Natural killer cell (primary cell): ENCODE data around the gene OSR1. TPM values are rescaled to one million over a fixed set of nuclear protein-coding genes. Genes with fewer than 3 reads are reported as not detected.

Source experiments
- ATAC-seq, 3 donors: fragments of 150-1000 bp in 2 of 3; fragments of 200-7000 bp in 1 of 3; cut with Tn5 transposase; 1 replicate in 1 of 3; 2 replicates in 2 of 3; pipeline ENCODE4 v1.10.0; 2021; ENCODE audit warnings: mild to moderate bottlenecking in 2 of 3, moderate library complexity in 2 of 3
- DNase-seq, 2 donors: peaks; one replicate each; pipeline versions ENCODE4 v3.0.0 to v3.0.0-alpha.2; 2013 to 2021; ENCODE audit warnings: mixed read lengths in 1 of 2
- H3K27ac ChIP-seq: one replicate; pipeline ENCODE4 v1.5.1; 2013; ENCODE audit warnings: mild to moderate bottlenecking, low read length
- H3K27me3 ChIP-seq: one replicate; pipeline ENCODE4 v1.6.1; 2013; ENCODE audit warnings: low read length; ENCODE audit not compliant: control insufficient read depth, insufficient read depth
- H3K36me3 ChIP-seq: one replicate; pipeline ENCODE4 v1.6.1; 2013; ENCODE audit warnings: low read length; ENCODE audit not compliant: control insufficient read depth, insufficient read depth
- H3K4me1 ChIP-seq: one replicate; pipeline ENCODE4 v1.6.1; 2013; ENCODE audit warnings: low read length; ENCODE audit not compliant: control insufficient read depth, insufficient read depth
- H3K4me3 ChIP-seq: one replicate; pipeline ENCODE4 v1.5.1; 2013; ENCODE audit warnings: low read length
- H3K9me3 ChIP-seq: one replicate; pipeline ENCODE4 v1.6.1; 2013; ENCODE audit warnings: low read length; ENCODE audit not compliant: control insufficient read depth, insufficient read depth
- H3K27ac Mint-ChIP-seq, 2 donors: one replicate each; pipeline ENCODE4 v1.8.0; 2022; ENCODE audit warnings: mild to moderate bottlenecking in 2 of 2, mixed read lengths in 2 of 2, moderate library complexity in 1 of 2
- H3K27me3 Mint-ChIP-seq, 2 donors: one replicate each; pipeline ENCODE4 v1.8.0; 2022; ENCODE audit warnings: low read depth in 2 of 2, mixed read lengths in 2 of 2
- H3K36me3 Mint-ChIP-seq: one replicate; pipeline ENCODE4 v1.8.0; 2022; ENCODE audit warnings: mixed read lengths
- H3K4me1 Mint-ChIP-seq, 2 donors: one replicate each; pipeline ENCODE4 v1.8.0; 2022; ENCODE audit warnings: mixed read lengths in 2 of 2
- H3K4me3 Mint-ChIP-seq: one replicate; pipeline ENCODE4 v1.8.0; 2022; ENCODE audit warnings: mild to moderate bottlenecking, moderate library complexity, mixed read lengths
- H3K9me3 Mint-ChIP-seq, 2 donors: one replicate each; pipeline ENCODE4 v1.8.0; 2022; ENCODE audit warnings: mixed read lengths in 2 of 2
- WGBS: methylation state at CpG from one replicate; pipeline ENCODE4 v1.1.7; 2013; ENCODE audit warnings: missing lambda C conversion rate; ENCODE audit not compliant: insufficient coverage; 5-methylcytosine and 5-hydroxymethylcytosine counted together
- intact Hi-C: fragments of 100-400 bp; cut with micrococcal nuclease; formaldehyde crosslinking; loops from one replicate; pipeline ENCODE4 v1.14.2; 2022
- total RNA-seq, 4 donors: library from RNA; stranded (reverse); fragments of 120-200 nt in 1 of 4; gene quantifications; one replicate each; pipeline versions ENCODE4 v1.2.3 to v1.2.4, GENCODE V29; 2013 to 2022
- TF ChIP-seq, protein P1 (sequence below): fragments of 200-600 bp; IDR thresholded peaks from one replicate; pipeline ENCODE4 v1.8.0; 2022; ENCODE audit warnings: antibody characterized with exemption

Gene OSR1
- total RNA-seq, 3 donors from 2014 or later (not counting 1 experiment from before 2014, with no cell fraction given) = not detected

DNA sequence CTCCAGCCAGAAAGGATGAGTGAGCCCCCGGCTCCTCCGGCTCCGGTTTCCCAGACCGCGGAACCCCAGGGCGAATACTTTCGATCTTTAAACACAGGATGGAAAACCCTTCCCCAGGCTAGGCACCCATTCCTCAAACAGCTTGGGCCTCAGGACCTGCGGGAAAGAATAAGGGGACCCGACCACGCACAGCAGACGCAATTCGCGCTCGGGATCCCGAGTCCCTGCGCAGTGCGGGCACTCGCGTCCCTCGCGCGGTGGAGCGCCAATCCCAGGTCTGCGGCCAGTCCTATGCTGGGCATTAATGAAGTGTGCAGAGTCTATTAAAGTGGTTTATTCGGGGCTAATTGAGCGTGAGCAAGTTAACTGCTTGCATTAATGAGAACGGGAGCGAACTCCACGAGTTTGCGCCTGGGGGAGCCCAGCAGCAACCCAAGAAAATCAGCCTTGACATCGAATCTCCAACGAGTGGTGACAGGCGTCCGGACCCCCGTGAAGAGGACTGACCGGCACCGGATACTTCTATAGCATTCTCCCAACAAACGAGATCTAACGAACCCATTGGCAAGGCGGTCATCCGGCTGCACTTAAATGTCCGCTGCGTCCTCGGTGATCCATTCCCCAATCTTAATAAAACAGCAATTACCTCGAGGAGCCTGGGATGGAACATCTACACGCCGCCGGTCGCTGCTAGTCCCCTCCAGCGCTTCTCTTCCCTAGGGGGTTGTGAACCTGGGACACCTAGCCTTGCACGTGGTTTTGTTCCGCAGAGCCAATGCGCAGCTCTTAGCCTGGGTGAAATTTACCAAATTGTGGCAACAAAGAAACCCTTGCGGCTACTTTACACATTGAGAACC lies 1.6 kb downstream of the OSR1 start:
- TF ChIP-seq, protein P1, sequence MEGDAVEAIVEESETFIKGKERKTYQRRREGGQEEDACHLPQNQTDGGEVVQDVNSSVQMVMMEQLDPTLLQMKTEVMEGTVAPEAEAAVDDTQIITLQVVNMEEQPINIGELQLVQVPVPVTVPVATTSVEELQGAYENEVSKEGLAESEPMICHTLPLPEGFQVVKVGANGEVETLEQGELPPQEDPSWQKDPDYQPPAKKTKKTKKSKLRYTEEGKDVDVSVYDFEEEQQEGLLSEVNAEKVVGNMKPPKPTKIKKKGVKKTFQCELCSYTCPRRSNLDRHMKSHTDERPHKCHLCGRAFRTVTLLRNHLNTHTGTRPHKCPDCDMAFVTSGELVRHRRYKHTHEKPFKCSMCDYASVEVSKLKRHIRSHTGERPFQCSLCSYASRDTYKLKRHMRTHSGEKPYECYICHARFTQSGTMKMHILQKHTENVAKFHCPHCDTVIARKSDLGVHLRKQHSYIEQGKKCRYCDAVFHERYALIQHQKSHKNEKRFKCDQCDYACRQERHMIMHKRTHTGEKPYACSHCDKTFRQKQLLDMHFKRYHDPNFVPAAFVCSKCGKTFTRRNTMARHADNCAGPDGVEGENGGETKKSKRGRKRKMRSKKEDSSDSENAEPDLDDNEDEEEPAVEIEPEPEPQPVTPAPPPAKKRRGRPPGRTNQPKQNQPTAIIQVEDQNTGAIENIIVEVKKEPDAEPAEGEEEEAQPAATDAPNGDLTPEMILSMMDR = no peak
- Histone ChIP-seq H3K27me3 (peaks cover 92% of the 10 kb centered on the region), H3K9me3 (no peaks in the 10 kb centered on the region), H3K4me3 (no peak overlapping the region), H3K36me3 (no peaks in the 10 kb centered on the region), H3K4me1 (peaks cover 47% of the 10 kb centered on the region), H3K27ac (no peak overlapping the region)
- Mint-ChIP-seq H3K9me3 (no peaks in the 10 kb centered on the region), H3K4me1 (peaks cover 23 to 37% of the 10 kb centered on the region in 2 donors), H3K36me3 (no peaks in the 10 kb centered on the region), H3K27ac (no peak overlapping the region), H3K4me3 (peak overlapping the region; percentile 37), H3K27me3 (peaks cover 73 to 74% of the 10 kb centered on the region in 2 donors)
- no peak for ATAC-seq
- intact Hi-C loops = no loop called here
- 6% methylated on average over 54 of the region's 54 CpGs for WGBS
- DNase-seq = peak in 1 of 2 donors; percentile 25

DNA sequence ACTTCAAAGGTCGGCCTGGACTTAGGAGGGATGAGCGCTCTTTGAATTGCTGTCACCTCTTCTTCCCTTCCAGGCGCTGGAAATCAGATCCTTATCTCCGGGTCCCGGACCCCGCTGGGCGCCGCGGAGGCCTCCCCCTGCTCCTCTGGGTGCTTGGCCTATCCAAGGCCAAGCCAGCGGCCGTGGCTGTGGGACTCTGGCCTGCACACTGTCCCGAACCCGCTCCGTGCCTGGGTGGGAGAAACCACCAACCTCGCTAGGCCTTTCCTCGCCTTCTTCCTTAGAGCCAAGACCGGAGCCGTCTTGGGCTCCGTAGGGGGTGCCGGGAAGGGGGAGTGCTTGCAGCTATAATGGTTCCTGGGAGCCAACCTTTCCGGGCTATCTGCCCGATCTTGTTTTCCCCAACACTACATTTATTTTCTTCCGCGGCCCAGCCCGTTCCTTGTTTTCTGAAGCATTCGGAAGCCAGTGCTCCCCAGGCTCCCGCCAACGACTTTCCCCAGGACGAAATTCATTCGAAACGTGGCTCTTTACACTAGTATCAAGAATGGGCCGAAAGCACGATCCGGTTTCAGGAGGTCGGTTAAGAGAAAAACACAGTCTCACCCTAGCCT lies 2.4 kb downstream of the OSR1 start:
- WGBS = 9% methylated on average over 35 of the region's 35 CpGs
- H3K4me3 ChIP-seq = no peak overlapping the region
- TF ChIP-seq, protein P1 = no peak
- Mint-ChIP-seq H3K4me3 (no peak overlapping the region), H3K4me1 (peaks cover 19 to 33% of the 10 kb centered on the region in 2 donors), H3K9me3 (no peaks in the 10 kb centered on the region), H3K36me3 (no peaks in the 10 kb centered on the region), H3K27ac (no peak overlapping the region), H3K27me3 (peaks cover 71 to 77% of the 10 kb centered on the region in 2 donors)
- H3K9me3 ChIP-seq = no peaks in the 10 kb centered on the region
- no peak for ATAC-seq
- intact Hi-C loops = no loop called here
- H3K36me3 ChIP-seq = no peaks in the 10 kb centered on the region
- DNase-seq = no peak
- H3K27ac ChIP-seq = no peak overlapping the region
- H3K4me1 ChIP-seq = peaks cover 47% of the 10 kb centered on the region
- peaks cover 92% of the 10 kb centered on the region for H3K27me3 ChIP-seq

DNA sequence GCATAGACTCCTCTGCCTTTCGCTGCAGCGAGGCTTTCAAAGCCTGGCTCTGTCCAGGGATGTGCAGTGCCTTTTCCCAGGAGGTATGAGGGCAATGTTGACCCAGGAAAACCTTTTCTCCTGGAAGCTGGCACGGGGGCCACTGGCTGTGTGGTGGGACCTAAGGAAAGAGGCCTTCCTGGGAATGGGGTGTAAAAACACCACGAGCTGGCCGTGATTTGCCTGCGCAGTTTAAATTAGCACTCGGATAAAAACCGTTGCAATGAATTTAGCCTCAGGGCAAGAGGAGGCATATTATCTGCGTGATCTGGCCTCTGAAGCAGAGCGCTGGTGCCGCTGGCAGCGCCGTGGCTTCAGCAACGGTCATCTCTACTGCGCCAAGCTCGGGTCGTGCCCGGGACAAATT lies 3.0 kb downstream of the OSR1 start:
- no peak overlapping the region for H3K27ac Mint-ChIP-seq
- DNase-seq = no peak

More for the DNA sequence above, 3.0 kb downstream of the OSR1 start:
- Mint-ChIP-seq H3K4me1 (peaks cover 19 to 37% of the 10 kb centered on the region in 2 donors), H3K36me3 (no peaks in the 10 kb centered on the region), H3K27me3 (peaks cover 71 to 76% of the 10 kb centered on the region in 2 donors), H3K9me3 (no peaks in the 10 kb centered on the region), H3K4me3 (no peak overlapping the region)
- 18% methylated on average over 18 of the region's 18 CpGs for WGBS
- H3K36me3 ChIP-seq = no peaks in the 10 kb centered on the region
- TF ChIP-seq, protein P1 = no peak
- no peaks in the 10 kb centered on the region for H3K9me3 ChIP-seq
- peaks cover 48% of the 10 kb centered on the region for H3K4me1 ChIP-seq
- H3K4me3 ChIP-seq = no peak overlapping the region
- H3K27ac ChIP-seq = no peak overlapping the region
- ATAC-seq = no peak
- intact Hi-C loops = no loop called here
- peaks cover 92% of the 10 kb centered on the region for H3K27me3 ChIP-seq
